ENCODE results near the gene ELAVL3. TPM values are rescaled to one million over a fixed set of nuclear protein-coding genes. Genes with fewer than 3 reads are reported as not detected.

The ELAVL3 gene
- total RNA-seq, 4 donors from 2014 or later = not detected

DNA sequence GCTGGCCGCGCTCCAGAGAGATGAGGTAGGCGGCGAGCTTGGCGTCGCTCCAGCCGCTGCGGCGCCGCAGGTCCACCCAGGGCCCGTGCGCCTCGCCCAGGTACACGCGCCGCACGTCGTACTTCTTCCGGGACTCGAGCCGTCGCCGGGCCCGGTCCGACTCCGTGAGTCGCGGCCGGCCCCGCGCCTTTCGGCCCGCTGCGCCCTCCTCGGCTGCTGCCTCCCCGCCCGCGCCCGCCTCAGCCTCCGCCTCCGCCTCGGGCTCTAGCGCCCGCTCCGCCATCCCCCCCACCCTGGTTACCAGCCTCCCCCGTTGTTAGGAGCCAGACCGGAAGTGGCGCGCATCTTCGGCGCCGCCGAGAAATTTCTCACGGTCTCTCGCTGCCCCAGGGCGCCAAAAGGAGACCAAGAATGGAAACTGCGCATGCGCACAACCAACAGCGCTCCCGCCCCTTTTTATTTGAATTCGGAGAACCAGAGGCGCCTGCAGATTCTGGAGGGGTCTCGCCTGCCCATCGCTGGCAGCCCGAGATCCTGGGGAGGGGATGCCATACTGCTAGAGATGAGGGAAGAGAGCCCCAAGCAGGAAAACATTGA lies 24.8 kb upstream of the ELAVL3 start, which contains the start of gene ZNF653:
Gene ZNF653, minus strand, starts transcription at position 336 of the 597 bp plus-strand sequence. Its CDS starts 53 bp downstream, at position 283.
- Histone ChIP-seq H3K27ac (peak within 1 kb of the TSS; percentile 94 to 97 (median 96)), H3K27me3 (no peaks in the 10 kb centered on the region), H3K36me3 (peaks cover 0 to 34% (median 0%) of the 10 kb centered on the region in 3 donors), H3K4me3 (peak within 1 kb of the TSS; percentile 80 to 97 (median 94)), H3K4me1 (peaks cover 0 to 15% (median 7%) of the 10 kb centered on the region in 4 donors), H3K9me3 (no peaks in the 10 kb centered on the region)
- TF ChIP-seq, protein P1, sequence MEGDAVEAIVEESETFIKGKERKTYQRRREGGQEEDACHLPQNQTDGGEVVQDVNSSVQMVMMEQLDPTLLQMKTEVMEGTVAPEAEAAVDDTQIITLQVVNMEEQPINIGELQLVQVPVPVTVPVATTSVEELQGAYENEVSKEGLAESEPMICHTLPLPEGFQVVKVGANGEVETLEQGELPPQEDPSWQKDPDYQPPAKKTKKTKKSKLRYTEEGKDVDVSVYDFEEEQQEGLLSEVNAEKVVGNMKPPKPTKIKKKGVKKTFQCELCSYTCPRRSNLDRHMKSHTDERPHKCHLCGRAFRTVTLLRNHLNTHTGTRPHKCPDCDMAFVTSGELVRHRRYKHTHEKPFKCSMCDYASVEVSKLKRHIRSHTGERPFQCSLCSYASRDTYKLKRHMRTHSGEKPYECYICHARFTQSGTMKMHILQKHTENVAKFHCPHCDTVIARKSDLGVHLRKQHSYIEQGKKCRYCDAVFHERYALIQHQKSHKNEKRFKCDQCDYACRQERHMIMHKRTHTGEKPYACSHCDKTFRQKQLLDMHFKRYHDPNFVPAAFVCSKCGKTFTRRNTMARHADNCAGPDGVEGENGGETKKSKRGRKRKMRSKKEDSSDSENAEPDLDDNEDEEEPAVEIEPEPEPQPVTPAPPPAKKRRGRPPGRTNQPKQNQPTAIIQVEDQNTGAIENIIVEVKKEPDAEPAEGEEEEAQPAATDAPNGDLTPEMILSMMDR (IDR thresholded peaks at IDR 0.05) = no peak
- TF ChIP-seq POLR2A (IDR thresholded peaks at IDR 0.05) = peak in 1 of 2 donors; percentile 34
- peak; percentile 74 to 93 for TF ChIP-seq EP300 (IDR thresholded peaks at IDR 0.05)
- peak; percentile 88 to 91 for DNase-seq (ENCODE audit: low spot score in 2 of 2)
- 0 to 1% methylated on average over 16 to 33 of the region's 65 CpGs for WGBS, 2 donors

DNA sequence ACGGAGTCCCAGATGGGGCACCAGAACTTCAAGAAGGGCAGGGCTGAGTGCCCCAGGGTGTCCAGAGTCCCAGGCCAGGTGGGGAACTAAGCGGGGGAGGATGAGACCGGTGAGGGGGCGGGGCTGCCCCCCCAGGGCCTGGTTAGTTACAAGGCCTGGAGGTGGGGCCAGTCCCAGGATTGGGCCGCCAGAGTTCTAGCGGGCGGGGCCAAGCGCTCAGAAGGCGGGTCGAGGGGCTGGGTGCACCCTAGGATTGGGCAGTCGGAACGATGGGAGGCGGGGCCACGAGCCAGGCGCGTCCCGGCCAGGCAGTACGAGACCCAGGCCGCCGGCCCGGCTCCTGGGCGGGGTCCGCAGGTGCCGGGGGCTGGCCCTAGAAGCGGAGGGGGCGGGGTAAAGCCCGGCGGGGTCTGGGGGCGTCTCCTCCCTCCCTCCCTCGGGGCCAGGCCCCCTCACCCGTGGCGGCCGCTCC lies 24.2 kb upstream of the ELAVL3 start:
- H3K9me3 ChIP-seq = no peaks in the 10 kb centered on the region
- 0 to 7% methylated on average over 3 to 6 of the region's 33 CpGs for WGBS, 2 donors
- H3K36me3 ChIP-seq = peaks cover 0 to 33% (median 0%) of the 10 kb centered on the region in 3 donors
- H3K27ac ChIP-seq = peak overlapping the region; percentile 94 to 97 (median 96)
- H3K4me3 ChIP-seq = peak overlapping the region; percentile 80 to 97 (median 94)
- peak; percentile 92 to 93 for DNase-seq (ENCODE audit: low spot score in 2 of 2)
- TF ChIP-seq POLR2A (IDR thresholded peaks at IDR 0.05) = no peak
- TF ChIP-seq, protein P1 (IDR thresholded peaks at IDR 0.05) = peak in 2 of 5 experiments; percentile 4 to 6
- TF ChIP-seq EP300 (IDR thresholded peaks at IDR 0.05) = peak in 1 of 2 donors; percentile 14
- H3K4me1 ChIP-seq = peaks cover 0 to 15% (median 7%) of the 10 kb centered on the region in 4 donors
- no peaks in the 10 kb centered on the region for H3K27me3 ChIP-seq

DNA sequence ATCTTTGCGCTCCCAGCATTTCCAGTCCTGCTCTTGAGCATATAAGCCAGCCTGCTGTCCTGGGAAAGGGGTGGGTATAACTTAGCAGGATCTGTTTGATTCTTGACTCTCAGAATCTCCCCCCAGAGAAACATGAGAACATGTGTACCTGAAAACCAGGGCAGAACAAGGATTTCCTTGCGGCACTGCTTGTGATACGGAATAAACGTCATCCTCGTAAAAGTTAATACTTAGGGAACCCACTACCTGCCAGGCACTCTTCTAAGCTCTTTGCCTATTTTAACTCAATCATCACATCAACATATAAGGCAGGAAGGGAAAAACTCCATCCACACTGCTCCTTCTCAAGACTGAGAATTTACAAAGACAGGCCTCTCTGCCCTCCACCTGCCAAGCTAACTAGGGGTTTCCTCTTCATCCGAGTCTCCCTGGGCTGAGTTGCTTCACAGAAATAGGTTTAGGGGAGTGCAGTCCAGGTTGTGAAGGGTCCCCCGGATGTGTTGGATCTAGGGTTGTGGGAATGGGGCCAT lies 23.7 kb upstream of the ELAVL3 start:
- Histone ChIP-seq H3K27ac (peak overlapping the region; percentile 94 to 97 (median 96)), H3K36me3 (peaks cover 0 to 32% (median 0%) of the 10 kb centered on the region in 3 donors), H3K27me3 (no peaks in the 10 kb centered on the region), H3K4me3 (peak overlapping the region; percentile 80 to 97 (median 94)), H3K4me1 (peaks cover 0 to 15% (median 7%) of the 10 kb centered on the region in 4 donors), H3K9me3 (no peaks in the 10 kb centered on the region)
- 52% methylated on average over 7 of the region's 7 CpGs for WGBS, 2 donors
- TF ChIP-seq, protein P1 (IDR thresholded peaks at IDR 0.05) = no peak
- TF ChIP-seq EP300 (IDR thresholded peaks at IDR 0.05) = no peak
- TF ChIP-seq POLR2A (IDR thresholded peaks at IDR 0.05) = no peak
- DNase-seq (ENCODE audit: low spot score in 2 of 2) = no peak

DNA sequence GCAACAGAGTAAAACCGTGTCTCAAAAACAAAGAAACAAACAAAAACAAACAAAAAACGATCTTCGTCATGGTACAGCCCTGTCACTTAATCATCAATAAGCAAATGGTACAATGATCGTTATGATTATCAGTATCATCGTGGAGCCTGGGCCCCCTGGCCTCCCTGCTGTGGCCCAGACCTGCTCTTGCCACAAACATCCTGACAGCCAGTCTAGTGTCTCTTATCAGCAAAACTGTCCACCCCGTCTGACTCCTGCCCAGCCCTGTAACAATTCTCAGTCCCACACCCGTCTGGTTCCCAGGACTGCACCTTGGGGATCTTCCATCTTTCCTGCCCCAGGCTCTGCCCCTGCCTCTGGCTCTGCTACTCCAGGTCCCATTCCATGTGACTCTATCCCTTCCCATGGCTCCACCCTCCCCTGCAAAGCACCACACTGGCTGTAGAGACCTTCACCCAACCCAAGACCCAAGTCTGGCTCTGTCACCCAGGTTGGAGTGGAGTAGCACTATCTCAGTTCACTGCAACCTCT lies 19.1 kb upstream of the ELAVL3 start:
- H3K4me1 ChIP-seq = peaks cover 0 to 6% (median 0%) of the 10 kb centered on the region in 4 donors
- no peaks in the 10 kb centered on the region for H3K27me3 ChIP-seq
- H3K36me3 ChIP-seq = peaks cover 0 to 72% (median 0%) of the 10 kb centered on the region in 3 donors
- H3K9me3 ChIP-seq = no peaks in the 10 kb centered on the region
- H3K27ac ChIP-seq = no peak overlapping the region
- no peak for DNase-seq (ENCODE audit: low spot score in 2 of 2)
- no peak overlapping the region for H3K4me3 ChIP-seq
- TF ChIP-seq POLR2A (IDR thresholded peaks at IDR 0.05) = no peak
- no peak for TF ChIP-seq EP300 (IDR thresholded peaks at IDR 0.05)
- TF ChIP-seq, protein P1 (IDR thresholded peaks at IDR 0.05) = no peak
- WGBS, 2 donors = 77% methylated on average over 7 of the region's 7 CpGs

All from tibial nerve (tissue), 4 donors.